ENCODE results near the gene TCAP.

Gene TCAP

DNA sequence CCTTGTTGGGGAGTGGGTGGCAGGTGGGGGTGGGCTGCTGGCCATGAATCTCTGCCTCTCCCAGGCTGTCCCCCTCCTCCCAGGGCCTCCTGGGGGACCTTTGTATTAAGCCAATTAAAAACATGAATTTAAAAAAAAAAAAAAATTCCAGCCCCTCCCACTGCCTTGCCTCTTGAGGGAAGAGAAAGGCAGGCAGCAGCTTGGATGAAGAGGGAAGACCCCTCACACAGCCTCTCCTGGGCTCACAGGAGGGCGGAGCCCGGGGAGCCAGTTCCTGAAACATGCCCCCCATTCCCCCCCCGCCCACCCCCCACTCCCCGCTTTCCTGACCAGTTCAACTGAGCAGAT, 1.8 kb upstream of the TCAP start:
- DNase-seq (ENCODE audit: extremely low read depth, low read depth), result no peak
- no peak overlapping the region for H3K4me3 ChIP-seq (replicated peaks; ENCODE audit: low read depth, low read length)
- TF ChIP-seq, protein P1, sequence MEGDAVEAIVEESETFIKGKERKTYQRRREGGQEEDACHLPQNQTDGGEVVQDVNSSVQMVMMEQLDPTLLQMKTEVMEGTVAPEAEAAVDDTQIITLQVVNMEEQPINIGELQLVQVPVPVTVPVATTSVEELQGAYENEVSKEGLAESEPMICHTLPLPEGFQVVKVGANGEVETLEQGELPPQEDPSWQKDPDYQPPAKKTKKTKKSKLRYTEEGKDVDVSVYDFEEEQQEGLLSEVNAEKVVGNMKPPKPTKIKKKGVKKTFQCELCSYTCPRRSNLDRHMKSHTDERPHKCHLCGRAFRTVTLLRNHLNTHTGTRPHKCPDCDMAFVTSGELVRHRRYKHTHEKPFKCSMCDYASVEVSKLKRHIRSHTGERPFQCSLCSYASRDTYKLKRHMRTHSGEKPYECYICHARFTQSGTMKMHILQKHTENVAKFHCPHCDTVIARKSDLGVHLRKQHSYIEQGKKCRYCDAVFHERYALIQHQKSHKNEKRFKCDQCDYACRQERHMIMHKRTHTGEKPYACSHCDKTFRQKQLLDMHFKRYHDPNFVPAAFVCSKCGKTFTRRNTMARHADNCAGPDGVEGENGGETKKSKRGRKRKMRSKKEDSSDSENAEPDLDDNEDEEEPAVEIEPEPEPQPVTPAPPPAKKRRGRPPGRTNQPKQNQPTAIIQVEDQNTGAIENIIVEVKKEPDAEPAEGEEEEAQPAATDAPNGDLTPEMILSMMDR (IDR thresholded peaks at IDR 0.05; ENCODE audit: low read depth, low read length, missing control alignments), result no peak

DNA sequence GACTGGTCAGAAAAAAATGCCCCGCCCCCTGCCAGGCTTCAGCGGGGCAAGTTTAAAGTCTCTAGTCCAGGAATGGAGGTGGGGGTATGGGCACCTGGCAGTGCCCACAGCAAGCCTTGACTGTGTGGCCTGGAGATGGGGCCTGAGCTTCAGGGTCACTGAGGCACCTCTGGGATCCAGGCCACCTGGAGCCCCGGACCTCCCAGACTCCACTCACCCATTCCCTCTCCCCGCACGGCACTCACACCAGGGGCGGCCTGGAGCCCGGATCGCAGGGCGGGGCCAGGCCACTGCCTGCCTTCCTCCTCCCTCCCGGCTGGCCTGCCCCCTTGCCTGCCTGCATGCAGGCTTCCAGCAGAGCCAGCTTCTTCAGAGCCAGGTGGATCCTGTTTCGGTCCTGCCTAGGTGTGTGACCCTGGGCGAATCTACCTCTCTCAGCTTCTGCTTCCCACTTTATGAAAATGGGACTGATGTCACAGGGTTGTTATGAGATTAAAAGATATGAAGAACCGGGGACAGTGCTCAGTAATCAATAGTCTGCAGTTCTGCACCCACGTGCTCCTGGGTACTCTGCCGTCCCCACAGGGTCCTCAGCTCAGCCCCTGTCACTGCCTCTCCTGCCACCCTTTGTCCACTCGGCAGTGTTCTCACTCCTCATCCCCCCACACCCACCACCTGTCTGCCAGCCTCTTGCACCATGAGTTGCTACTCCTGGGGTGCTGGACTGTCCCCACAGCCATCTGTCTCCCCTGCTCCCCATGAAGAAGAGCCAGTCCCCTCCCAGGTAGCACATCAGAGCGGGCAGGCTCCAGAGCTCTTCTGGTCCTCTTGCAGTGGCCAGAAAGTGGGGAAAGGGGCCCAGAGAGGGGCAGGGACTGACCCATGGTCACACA, 1.2 kb upstream of the TCAP start:
- no peak for DNase-seq (ENCODE audit: extremely low read depth, low read depth)
- no peak overlapping the region for H3K4me3 ChIP-seq (replicated peaks; ENCODE audit: low read depth, low read length)

DNA sequence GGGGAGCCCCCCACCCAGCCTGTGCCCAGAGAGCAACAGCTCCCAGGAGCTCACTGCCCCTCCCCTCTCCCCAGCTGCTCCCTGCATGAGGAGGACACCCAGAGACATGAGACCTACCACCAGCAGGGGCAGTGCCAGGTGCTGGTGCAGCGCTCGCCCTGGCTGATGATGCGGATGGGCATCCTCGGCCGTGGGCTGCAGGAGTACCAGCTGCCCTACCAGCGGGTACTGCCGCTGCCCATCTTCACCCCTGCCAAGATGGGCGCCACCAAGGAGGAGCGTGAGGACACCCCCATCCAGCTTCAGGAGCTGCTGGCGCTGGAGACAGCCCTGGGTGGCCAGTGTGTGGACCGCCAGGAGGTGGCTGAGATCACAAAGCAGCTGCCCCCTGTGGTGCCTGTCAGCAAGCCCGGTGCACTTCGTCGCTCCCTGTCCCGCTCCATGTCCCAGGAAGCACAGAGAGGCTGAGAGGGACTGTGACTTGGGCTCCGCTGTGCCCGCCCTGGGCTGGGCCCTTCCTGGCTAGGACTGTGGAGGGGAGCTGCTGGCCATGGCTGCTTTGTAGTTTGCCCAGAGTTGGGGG, 584 bp downstream of the TCAP start:
- no peak overlapping the region for H3K4me3 ChIP-seq (replicated peaks; ENCODE audit: low read depth, low read length)
- DNase-seq (ENCODE audit: extremely low read depth, low read depth), result no peak
- TF ChIP-seq, protein P1 (IDR thresholded peaks at IDR 0.05; ENCODE audit: low read depth, low read length, missing control alignments), result no peak

More for the DNA sequence above, 1.2 kb upstream of the TCAP start:
- TF ChIP-seq, protein P1 (IDR thresholded peaks at IDR 0.05; ENCODE audit: low read depth, low read length, missing control alignments), result no peak

DNA sequence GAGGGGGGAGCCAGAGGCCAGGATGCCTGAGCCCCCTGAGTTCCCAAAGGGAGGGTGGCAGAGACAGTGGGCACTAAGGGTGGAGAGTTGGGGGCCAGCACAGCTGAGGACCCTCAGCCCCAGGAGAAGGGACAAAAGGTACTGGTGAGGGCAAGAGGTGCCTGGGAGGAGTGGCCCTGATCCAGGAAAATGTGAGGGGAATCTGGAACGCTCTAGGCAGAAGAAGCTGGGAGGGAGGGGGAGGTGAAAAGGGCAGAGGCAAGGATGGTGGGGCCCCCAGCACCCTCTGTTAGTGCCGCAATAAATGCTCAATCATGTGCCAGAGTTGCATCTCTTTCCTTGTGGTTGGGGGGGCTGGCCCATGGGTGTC, 1.1 kb downstream of the TCAP start:
- TF ChIP-seq, protein P1 (IDR thresholded peaks at IDR 0.05; ENCODE audit: low read depth, low read length, missing control alignments), result no peak
- no peak for DNase-seq (ENCODE audit: extremely low read depth, low read depth)

DNA sequence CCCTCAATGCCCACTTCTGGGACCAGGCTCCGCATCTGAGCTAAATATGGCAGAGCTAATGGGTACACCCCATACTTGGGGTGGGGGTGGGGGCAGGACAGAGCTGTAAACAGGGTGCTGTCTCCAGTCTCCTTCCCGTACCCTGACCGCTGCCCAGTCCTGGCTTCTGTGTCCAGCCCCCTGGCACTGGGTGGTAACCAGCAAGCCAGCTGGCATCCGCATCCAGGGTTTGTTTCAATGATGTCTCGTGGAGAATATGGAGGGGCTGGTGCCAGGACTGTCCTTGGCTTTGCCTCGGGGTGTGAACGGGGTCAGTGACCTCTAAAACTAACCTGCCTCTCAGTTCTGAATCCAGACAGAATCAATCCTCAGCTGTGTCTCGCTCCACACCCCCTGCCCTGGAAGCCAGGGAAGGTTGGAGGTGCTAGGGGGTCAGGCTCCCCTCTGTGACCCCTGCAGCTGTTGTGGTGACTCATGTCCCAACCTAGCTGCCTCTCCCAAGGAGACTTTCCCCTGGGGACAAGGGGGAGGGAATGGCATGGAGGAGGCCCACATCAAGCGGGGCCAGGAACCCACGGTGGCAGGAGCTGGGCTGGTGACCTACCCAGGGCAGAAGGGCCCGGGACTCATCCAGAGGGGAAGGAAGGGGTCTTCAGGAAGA, 1.6 kb downstream of the TCAP start:
- H3K4me3 ChIP-seq (replicated peaks; ENCODE audit: low read depth, low read length), result no peak overlapping the region
- TF ChIP-seq, protein P1 (IDR thresholded peaks at IDR 0.05; ENCODE audit: low read depth, low read length, missing control alignments), result no peak
- DNase-seq (ENCODE audit: extremely low read depth, low read depth), result no peak

More for the DNA sequence above, 1.1 kb downstream of the TCAP start:
- H3K4me3 ChIP-seq (replicated peaks; ENCODE audit: low read depth, low read length), result no peak overlapping the region

DNA sequence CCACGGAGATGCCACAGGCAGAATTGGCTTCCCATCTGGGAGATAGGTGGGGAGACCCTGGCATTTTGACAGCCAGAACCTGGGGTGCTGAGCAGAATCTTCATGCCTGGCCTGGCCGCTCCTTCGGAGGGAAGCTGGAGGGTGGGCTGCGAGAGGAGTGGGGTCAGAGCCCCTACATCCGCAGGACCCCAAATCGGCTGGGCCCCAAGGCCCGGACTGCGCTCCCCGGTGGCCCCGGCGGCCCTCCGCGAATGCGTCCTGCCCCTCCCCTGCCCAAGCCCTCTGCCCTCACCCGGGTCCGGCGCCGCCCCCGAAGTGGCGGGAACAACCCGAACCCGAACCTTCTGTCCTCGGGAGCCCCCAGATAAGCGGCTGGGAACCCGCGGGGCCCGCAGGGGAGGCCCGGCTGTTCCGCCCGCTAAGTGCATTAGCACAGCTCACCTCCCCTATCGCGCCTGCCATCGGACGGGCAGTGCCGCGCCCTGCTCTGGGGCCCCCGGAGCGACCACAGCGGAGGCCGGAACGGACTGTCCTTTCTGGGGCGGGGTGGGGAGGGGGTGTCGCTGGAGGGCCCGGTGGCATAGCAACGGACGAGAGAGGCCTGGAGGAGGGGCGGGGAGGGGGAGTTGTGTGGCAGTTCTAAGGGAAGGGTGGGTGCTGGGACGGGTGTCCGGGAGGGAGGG, 2.3 kb downstream of the TCAP start:
- H3K4me3 ChIP-seq (replicated peaks; ENCODE audit: low read depth, low read length), result no peak overlapping the region
- TF ChIP-seq, protein P1 (IDR thresholded peaks at IDR 0.05; ENCODE audit: low read depth, low read length, missing control alignments), result no peak
- no peak for DNase-seq (ENCODE audit: extremely low read depth, low read depth)
